Activated CD4-positive, alpha-beta memory T cell treated with anti-CD3 and anti-CD28 coated beads, Interleukin-2, amount 10 ng/mL, durations not matched to agents 7 days and 5 days (primary cell): ENCODE results near the gene FAM111A. TPM values are rescaled to one million over a fixed set of nuclear protein-coding genes. Genes with fewer than 3 reads are reported as not detected.

Experiments used
- CTCF ChIA-PET: fragments of 350-600 bp; sonication (Branson Sonifier 250); formaldehyde crosslinking; loops from one replicate; lab custom pipeline; 2021; ENCODE audit warnings: antibody characterized with exemption, inconsistent platforms; lab: Charles Lee
- POLR2A ChIA-PET: fragments of 350-600 bp; sonication (Branson Sonifier 250); formaldehyde crosslinking; loops from one replicate; lab custom pipeline; 2021; ENCODE audit warnings: antibody characterized with exemption; lab: Charles Lee
- DNase-seq: peaks from one replicate; pipeline ENCODE4 v3.0.0-alpha.2; 2020
- H3K27ac Mint-ChIP-seq: one replicate; pipeline ENCODE4 v1.8.0; 2021; ENCODE audit warnings: mild to moderate bottlenecking, mixed read lengths
- H3K27me3 Mint-ChIP-seq: one replicate; pipeline ENCODE4 v1.8.0; 2021; ENCODE audit warnings: mixed read lengths
- H3K36me3 Mint-ChIP-seq: one replicate; pipeline ENCODE4 v1.8.0; 2021; ENCODE audit warnings: low read depth, mixed read lengths
- H3K4me1 Mint-ChIP-seq: one replicate; pipeline ENCODE4 v1.8.0; 2021; ENCODE audit warnings: mixed read lengths
- H3K4me3 Mint-ChIP-seq: one replicate; pipeline ENCODE4 v1.8.0; 2021; ENCODE audit warnings: mild to moderate bottlenecking, mixed read lengths
- H3K9me3 Mint-ChIP-seq: one replicate; pipeline ENCODE4 v1.8.0; 2021; ENCODE audit warnings: mixed read lengths
- total RNA-seq, 2 experiments: library from RNA; stranded (reverse); gene quantifications; one replicate each; pipeline ENCODE4 v1.2.3, GENCODE V29; 2021

The FAM111A gene
- total RNA-seq, 2 experiments from 2014 or later = 136 to 141 TPM

GRCh38 chr11:59195586-59195985 lies 52.9 kb downstream of the FAM111A start:
- DNase-seq = no peak
- Mint-ChIP-seq H3K27me3 (peaks cover 3% of the 10 kb centered on the region), H3K27ac (no peak overlapping the region), H3K9me3 (no peaks in the 10 kb centered on the region), H3K4me1 (peaks cover 4% of the 10 kb centered on the region), H3K4me3 (no peak overlapping the region), H3K36me3 (no peaks in the 10 kb centered on the region)
- CTCF ChIA-PET = interaction anchor here (1.6 kb wide), 1 partner anchor 9 kb away, joined by 5 read pairs; no protein-coding TSS in a partner anchor
- POLR2A ChIA-PET = no interaction called here

DNA sequence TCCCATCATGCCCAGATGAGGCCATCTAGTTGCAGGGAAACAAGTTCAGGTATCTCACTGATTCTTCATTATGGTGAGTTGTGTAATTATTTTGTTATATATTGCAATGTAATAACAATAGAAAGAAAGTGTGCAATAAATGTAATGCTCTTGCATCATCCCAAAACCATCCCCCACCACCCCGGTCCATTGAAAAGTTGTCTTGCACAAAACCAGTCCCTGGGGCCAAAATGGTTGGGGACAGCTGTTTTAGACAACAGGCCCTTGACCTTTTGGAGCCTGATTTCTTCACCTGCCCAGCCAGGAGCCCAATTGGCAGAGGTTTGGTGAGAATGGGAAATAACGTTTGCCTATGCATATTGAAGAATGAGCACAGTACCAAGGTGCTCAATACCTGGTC lies 54.1 kb downstream of the FAM111A start:
- H3K36me3 Mint-ChIP-seq = no peaks in the 10 kb centered on the region
- CTCF ChIA-PET = interaction anchor here (1.6 kb wide), 1 partner anchor 11 kb away, joined by 5 read pairs; no protein-coding TSS in a partner anchor
- no peak for DNase-seq
- H3K4me1 Mint-ChIP-seq = peaks cover 4% of the 10 kb centered on the region
- H3K27me3 Mint-ChIP-seq = peaks cover 3% of the 10 kb centered on the region
- H3K9me3 Mint-ChIP-seq = no peaks in the 10 kb centered on the region
- H3K4me3 Mint-ChIP-seq = no peak overlapping the region
- no peak overlapping the region for H3K27ac Mint-ChIP-seq
- POLR2A ChIA-PET = no interaction called here

- H3K27ac Mint-ChIP-seq = no peak overlapping the region
Observed at GRCh38 chr11:59197991-59198390, 55.3 kb downstream of the FAM111A start.

GRCh38 chr11:59198726-59199125 lies 56.1 kb downstream of the FAM111A start:
- no peak overlapping the region for H3K4me3 Mint-ChIP-seq
- H3K27me3 Mint-ChIP-seq = peaks cover 3% of the 10 kb centered on the region
- no peak overlapping the region for H3K27ac Mint-ChIP-seq
- ChIA-PET CTCF (interaction anchor here (1.4 to 1.6 kb wide), 3 partner anchors 8 to 27 kb away, joined by 3 to 5 read pairs (median 4); partner anchors contain the start of gene DTX4), POLR2A (no interaction called here)
- no peak for DNase-seq
- H3K9me3 Mint-ChIP-seq = no peaks in the 10 kb centered on the region
- H3K4me1 Mint-ChIP-seq = peaks cover 4% of the 10 kb centered on the region
- no peaks in the 10 kb centered on the region for H3K36me3 Mint-ChIP-seq

More at GRCh38 chr11:59197991-59198390, 55.3 kb downstream of the FAM111A start:
- H3K27me3 Mint-ChIP-seq = peaks cover 3% of the 10 kb centered on the region
- H3K4me1 Mint-ChIP-seq = peaks cover 4% of the 10 kb centered on the region
- no peak overlapping the region for H3K4me3 Mint-ChIP-seq
- POLR2A ChIA-PET = no interaction called here
- H3K36me3 Mint-ChIP-seq = no peaks in the 10 kb centered on the region
- DNase-seq = no peak
- CTCF ChIA-PET = interaction anchor here (1.2 to 1.6 kb wide), 2 partner anchors 9 to 12 kb away, joined by 4 to 5 read pairs; no protein-coding TSS in a partner anchor
- no peaks in the 10 kb centered on the region for H3K9me3 Mint-ChIP-seq

DNA sequence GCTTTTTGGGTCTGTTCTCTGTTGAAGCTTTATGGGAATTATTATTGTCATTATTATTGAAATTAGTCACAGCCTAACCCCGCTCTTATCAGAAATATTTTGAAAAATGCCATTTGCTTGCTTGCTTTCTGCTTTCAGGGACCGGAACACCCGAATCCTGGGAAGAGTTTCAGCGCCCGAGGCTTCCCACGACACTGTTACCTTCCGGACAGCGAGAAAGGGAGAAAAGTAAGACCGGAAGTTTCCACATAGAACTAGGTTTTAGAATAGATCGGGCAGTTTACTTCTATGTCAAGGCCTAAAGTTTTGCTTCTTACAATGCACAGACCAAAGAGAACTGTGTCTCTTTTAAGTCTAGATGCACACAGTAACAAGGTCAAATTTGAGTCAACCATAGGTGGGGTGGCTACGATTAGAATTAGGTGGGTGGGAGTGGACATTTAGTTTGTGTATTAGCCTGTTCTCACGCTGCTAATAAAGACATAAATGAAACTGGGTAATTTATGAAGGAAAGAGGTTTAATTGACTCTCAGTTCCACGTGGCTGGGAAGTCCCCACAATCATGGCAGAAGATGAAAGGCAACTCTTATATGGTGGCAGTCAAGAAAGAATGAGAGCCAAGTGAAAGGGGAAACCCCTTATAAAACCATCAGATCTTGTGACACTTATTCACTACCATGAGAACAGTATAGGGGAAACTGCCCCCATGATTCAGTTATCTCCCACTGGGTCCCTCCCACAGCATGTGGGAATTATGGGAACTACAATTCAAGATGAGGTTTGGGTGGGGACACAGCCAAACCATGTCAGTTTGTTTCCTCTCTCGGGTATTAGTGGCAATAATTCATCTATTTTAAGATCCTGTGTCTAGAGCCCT lies 57.1 kb downstream of the FAM111A start:
- H3K27me3 Mint-ChIP-seq = no peaks in the 10 kb centered on the region

GRCh38 chr11:59200423-59200746 lies 57.7 kb downstream of the FAM111A start:
- DNase-seq = no peak
- H3K9me3 Mint-ChIP-seq = no peaks in the 10 kb centered on the region
- no peak overlapping the region for H3K27ac Mint-ChIP-seq
- H3K27me3 Mint-ChIP-seq = no peaks in the 10 kb centered on the region
- ChIA-PET CTCF (interaction anchor here (3.6 to 5.0 kb wide), 2 partner anchors 14 to 28 kb away, joined by 28 to 30 read pairs; partner anchors contain the start of gene DTX4), POLR2A (no interaction called here)
- H3K4me1 Mint-ChIP-seq = peaks cover 4% of the 10 kb centered on the region
- no peak overlapping the region for H3K4me3 Mint-ChIP-seq
- no peaks in the 10 kb centered on the region for H3K36me3 Mint-ChIP-seq

More for the DNA sequence above, 57.1 kb downstream of the FAM111A start:
- no peaks in the 10 kb centered on the region for H3K9me3 Mint-ChIP-seq
- POLR2A ChIA-PET = no interaction called here
- H3K4me1 Mint-ChIP-seq = peaks cover 4% of the 10 kb centered on the region
- no peak for DNase-seq
- no peak overlapping the region for H3K27ac Mint-ChIP-seq
- no peak overlapping the region for H3K4me3 Mint-ChIP-seq
- H3K36me3 Mint-ChIP-seq = no peaks in the 10 kb centered on the region
- CTCF ChIA-PET = interaction anchor here (1.4 to 5.0 kb wide), 4 partner anchors 13 to 28 kb away, joined by 3 to 30 read pairs (median 16); partner anchors contain the start of gene DTX4

DNA sequence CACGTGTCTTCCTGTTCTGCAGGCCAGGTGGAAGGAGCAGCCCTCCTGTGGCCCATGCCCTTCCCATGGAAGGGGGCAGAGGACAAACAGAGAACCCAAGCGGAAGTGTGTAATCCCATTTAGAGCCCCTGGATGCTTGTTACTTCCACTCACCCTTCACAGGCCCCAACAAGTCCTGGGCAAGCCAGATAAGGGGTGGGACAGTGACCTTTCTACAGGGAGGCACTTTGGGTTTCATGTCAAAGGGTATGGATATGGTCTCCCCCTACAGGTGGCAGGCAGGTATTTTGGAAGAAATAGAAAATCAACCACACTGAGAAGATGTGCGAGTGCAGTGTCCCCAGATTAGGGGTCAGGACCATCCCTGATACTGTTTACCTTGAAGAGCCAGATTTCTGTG lies 58.7 kb downstream of the FAM111A start:
- POLR2A ChIA-PET = no interaction called here
- H3K4me1 Mint-ChIP-seq = peaks cover 4% of the 10 kb centered on the region
- H3K36me3 Mint-ChIP-seq = no peaks in the 10 kb centered on the region
- H3K9me3 Mint-ChIP-seq = no peaks in the 10 kb centered on the region
- H3K4me3 Mint-ChIP-seq = no peak overlapping the region
- CTCF ChIA-PET = interaction anchor here (3.6 to 5.0 kb wide), 2 partner anchors 15 to 29 kb away, joined by 28 to 30 read pairs; partner anchors contain the start of gene DTX4
- H3K27me3 Mint-ChIP-seq = no peaks in the 10 kb centered on the region
- no peak overlapping the region for H3K27ac Mint-ChIP-seq
- no peak for DNase-seq

Other genes with a start within 250 kb of the FAM111A start
- gene GLYATL1, start 203.4 kb upstream of the FAM111A start, total RNA-seq = not detected
- not detected for gene GLYATL1B, start 56.5 kb upstream of the FAM111A start, total RNA-seq
- 10 to 100 TPM; 47.2 to 48.6 TPM for gene FAM111B, start 35.6 kb upstream of the FAM111A start, total RNA-seq
- gene DTX4, start 29.3 kb downstream of the FAM111A start, total RNA-seq = under 1 TPM; 0.30 to 0.48 TPM
- not detected for gene MPEG1, start 70.1 kb downstream of the FAM111A start, total RNA-seq
- not detected for gene OR5AN1, start 216.0 kb downstream of the FAM111A start, total RNA-seq